ENCODE data around the gene STK40. TPM values are rescaled to one million over a fixed set of nuclear protein-coding genes. Genes with fewer than 3 reads are reported as not detected.

The STK40 gene
- total and polyA plus RNA-seq, 9 of the 15 experiments (the other 6 are each of a cell fraction or from before 2014, with no cell fraction given): 0.69 to 94.3 (median 39.1) TPM

GRCh38 chr1:36339615-36340014, 46.1 kb downstream of the STK40 start:
- TSS peak; percentile 66 for BruUV-seq (replicated peaks)
- no peaks in the 10 kb centered on the region for H3K27me3 ChIP-seq (ENCODE audit: control insufficient read depth in 2 of 2, insufficient read depth in 2 of 2, low read length in 2 of 2)
- no peak overlapping the region for H2AFZ ChIP-seq (ENCODE audit: low read depth, low read length)
- no peak overlapping the region for H3K4me3 ChIP-seq
- ATAC-seq (no peak), FAIRE-seq (no peak), DNase-seq (ENCODE audit: extremely low read depth in 1 of 4, low spot score in 3 of 4) (no peak)
- H3K27ac ChIP-seq (ENCODE audit: extremely low read depth, low read depth, low read length): no peak overlapping the region
- H3K4me2 ChIP-seq (ENCODE audit: insufficient read depth, low read length): no peak overlapping the region
- peaks cover 52% of the 10 kb centered on the region; the same call in 2 of the 3 replicates for H3K36me3 ChIP-seq (ENCODE audit: control insufficient read depth, insufficient read depth, low read length)
- no peaks in the 10 kb centered on the region for H3K79me2 ChIP-seq (ENCODE audit: control insufficient read depth, insufficient read depth, low read length)
- WGBS (ENCODE audit: insufficient coverage, low coverage, missing lambda C conversion rate): 86% methylated on average over 9 of the region's 9 CpGs
- CTCF ChIA-PET (ENCODE audit: low intra/inter-chr PET ratio): no interaction called here
- peaks cover 4% of the 10 kb centered on the region; the same call in 1 of the 2 replicates for H4K20me1 ChIP-seq (replicated peaks; ENCODE audit: control insufficient read depth, insufficient read depth, low read length)
- TF ChIP-seq C11orf30 (IDR thresholded peaks at IDR 0.05; ENCODE audit: low read depth) (peak; percentile 30; the same call in 1 of the 2 replicates), SMARCC2 (IDR thresholded peaks at IDR 0.05; ENCODE audit: low read depth) (no peak), SMAD2 (IDR thresholded peaks at IDR 0.05; ENCODE audit: low read depth, low read length) (no peak), ZC3H11A (IDR thresholded peaks at IDR 0.05; ENCODE audit: low read depth, low read length) (no peak), ZBTB26 (CRISPR knock-in tag; IDR thresholded peaks at IDR 0.05) (no peak), IRF2 (CRISPR knock-in tag; IDR thresholded peaks at IDR 0.05) (no peak), LCOR (CRISPR knock-in tag; IDR thresholded peaks at IDR 0.05) (no peak), FUS (optimal IDR thresholded peaks at IDR 0.05; ENCODE audit: low read depth, low read length) (no peak), CCAR2 (IDR thresholded peaks at IDR 0.05; ENCODE audit: low read depth, low read length) (no peak), NFIX (CRISPR knock-in tag; IDR thresholded peaks at IDR 0.05; ENCODE audit: low read depth) (no peak), ID3 (CRISPR knock-in tag; IDR thresholded peaks at IDR 0.05) (no peak), ID3 (tag; IDR thresholded peaks at IDR 0.05) (no peak), ZNF316 (IDR thresholded peaks at IDR 0.05) (peak; percentile 52), CBFA2T3 (IDR thresholded peaks at IDR 0.05) (no peak)
- TF ChIP-seq, protein P1, sequence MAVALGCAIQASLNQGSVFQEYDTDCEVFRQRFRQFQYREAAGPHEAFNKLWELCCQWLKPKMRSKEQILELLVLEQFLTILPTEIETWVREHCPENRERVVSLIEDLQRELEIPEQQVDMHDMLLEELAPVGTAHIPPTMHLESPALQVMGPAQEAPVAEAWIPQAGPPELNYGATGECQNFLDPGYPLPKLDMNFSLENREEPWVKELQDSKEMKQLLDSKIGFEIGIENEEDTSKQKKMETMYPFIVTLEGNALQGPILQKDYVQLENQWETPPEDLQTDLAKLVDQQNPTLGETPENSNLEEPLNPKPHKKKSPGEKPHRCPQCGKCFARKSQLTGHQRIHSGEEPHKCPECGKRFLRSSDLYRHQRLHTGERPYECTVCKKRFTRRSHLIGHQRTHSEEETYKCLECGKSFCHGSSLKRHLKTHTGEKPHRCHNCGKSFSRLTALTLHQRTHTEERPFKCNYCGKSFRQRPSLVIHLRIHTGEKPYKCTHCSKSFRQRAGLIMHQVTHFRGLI (CRISPR knock-in tag; IDR thresholded peaks at IDR 0.05): no peak
- peaks cover 5% of the 10 kb centered on the region for H3K9me1 ChIP-seq (ENCODE audit: control insufficient read depth, insufficient read depth, low read length)
- H3K4me1 ChIP-seq (replicated peaks in 1 of 2; ENCODE audit: control insufficient read depth in 2 of 2, insufficient read depth in 2 of 2, low read length in 2 of 2): peaks cover 0 to 37% of the 10 kb centered on the region in 2 experiments; a peak in 3 of 5 replicates
- POLR2A ChIA-PET: interaction anchor here (0.6 kb wide), 2 partner anchors 71 to 247 kb away, joined by 3 read pairs; no protein-coding TSS in a partner anchor
- H3K9me3 ChIP-seq (replicated peaks; ENCODE audit: control insufficient read depth, insufficient read depth, low read depth, low read length): no peaks in the 10 kb centered on the region
- intact Hi-C loops (cut with micrococcal nuclease): no loop called here
- in situ Hi-C loops (cut with MboI): no loop called here
- peak overlapping the region in 1 of 2 experiments; percentile 60; a peak in 2 of 4 replicates for H3K9ac ChIP-seq (ENCODE audit: insufficient read depth in 1 of 2, low read depth in 2 of 2, low read length in 2 of 2)
